ENCODE results near the gene PLPPR3.
A peak's percentile ranks its signal among the peaks of the same experiment; 100 is the strongest.

Gene PLPPR3

DNA sequence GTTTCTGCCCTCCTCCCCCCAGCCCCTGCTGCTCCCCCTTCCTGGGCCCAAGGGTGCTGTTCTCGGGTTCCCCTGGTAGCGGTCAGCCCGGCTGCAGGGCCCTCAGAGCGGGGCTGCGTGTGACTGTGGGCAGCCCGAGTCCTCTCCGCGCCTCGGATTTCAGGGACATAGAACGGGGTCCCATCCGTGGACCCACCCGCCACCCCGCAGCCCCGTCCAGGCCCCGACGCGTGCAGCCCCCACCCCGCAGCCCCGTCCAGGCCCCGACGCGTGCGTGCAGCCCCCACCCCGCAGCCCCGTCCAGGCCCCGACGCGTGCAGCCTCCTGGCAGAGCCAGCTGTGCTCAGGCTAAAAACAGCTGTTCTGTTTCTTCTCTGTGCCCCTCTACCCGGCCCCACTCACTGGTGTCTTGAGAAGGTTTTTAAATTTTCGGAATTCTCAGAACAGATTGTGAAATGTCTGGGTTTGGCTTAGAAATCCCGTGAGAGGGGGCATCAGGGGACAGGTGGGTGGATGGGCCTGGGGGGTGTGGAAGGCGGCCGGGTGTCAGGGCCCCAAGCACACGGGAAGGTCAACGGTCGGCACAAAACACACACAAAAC lies 13.6 kb upstream of the PLPPR3 start:
- CTCF ChIA-PET, result interaction anchor here (0.5 kb wide), 1 partner anchor 65 kb away, joined by 4 read pairs; no protein-coding TSS in a partner anchor

DNA sequence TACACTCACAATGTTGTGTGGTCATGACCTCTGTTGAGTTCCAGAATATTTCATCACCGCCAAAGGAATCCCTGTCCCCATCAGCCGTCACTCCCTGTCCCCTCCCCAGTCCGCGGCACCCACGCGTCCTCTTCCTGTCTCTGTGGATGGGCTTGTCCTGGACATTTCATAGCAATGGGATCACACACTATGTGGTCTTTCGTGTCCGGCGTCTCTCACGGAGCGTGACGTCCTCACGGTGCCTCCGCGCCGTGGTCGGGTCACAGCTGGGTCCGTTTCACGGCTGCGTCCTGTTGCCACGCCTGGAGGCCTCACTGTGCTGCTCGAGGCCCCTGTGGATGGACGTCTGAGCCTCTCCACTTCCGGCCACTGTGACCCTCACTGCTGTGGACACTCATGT lies 12.5 kb upstream of the PLPPR3 start:
- no peak for TF ChIP-seq CTCF (conservative IDR thresholded peaks at IDR 0.05; ENCODE audit: low read depth)
- DNase-seq (ENCODE audit: low spot score), result no peak
- ChIA-PET POLR2A (ENCODE audit: low non-redundant PET) (no interaction called here), CTCF (interaction anchor here (0.6 kb wide), 1 partner anchor 42 kb away, joined by 3 read pairs; no protein-coding TSS in a partner anchor)
- H3K27ac ChIP-seq, result no peak overlapping the region

More for the DNA sequence above, 13.6 kb upstream of the PLPPR3 start:
- H3K27ac ChIP-seq, result no peak overlapping the region
- POLR2A ChIA-PET (ENCODE audit: low non-redundant PET), result no interaction called here
- TF ChIP-seq CTCF (conservative IDR thresholded peaks at IDR 0.05; ENCODE audit: low read depth), result no peak
- DNase-seq (ENCODE audit: low spot score), result no peak

- ChIA-PET CTCF (no interaction called here), POLR2A (ENCODE audit: low non-redundant PET) (no interaction called here)
- DNase-seq (ENCODE audit: low spot score), result no peak
- TF ChIP-seq CTCF (conservative IDR thresholded peaks at IDR 0.05; ENCODE audit: low read depth), result no peak
- H3K27ac ChIP-seq, result no peak overlapping the region
Measured at GRCh38 chr19:831407-832369, 9.9 kb upstream of the PLPPR3 start.

GRCh38 chr19:829129-829758 lies 7.5 kb upstream of the PLPPR3 start:
- CTCF ChIA-PET, result no interaction called here

DNA sequence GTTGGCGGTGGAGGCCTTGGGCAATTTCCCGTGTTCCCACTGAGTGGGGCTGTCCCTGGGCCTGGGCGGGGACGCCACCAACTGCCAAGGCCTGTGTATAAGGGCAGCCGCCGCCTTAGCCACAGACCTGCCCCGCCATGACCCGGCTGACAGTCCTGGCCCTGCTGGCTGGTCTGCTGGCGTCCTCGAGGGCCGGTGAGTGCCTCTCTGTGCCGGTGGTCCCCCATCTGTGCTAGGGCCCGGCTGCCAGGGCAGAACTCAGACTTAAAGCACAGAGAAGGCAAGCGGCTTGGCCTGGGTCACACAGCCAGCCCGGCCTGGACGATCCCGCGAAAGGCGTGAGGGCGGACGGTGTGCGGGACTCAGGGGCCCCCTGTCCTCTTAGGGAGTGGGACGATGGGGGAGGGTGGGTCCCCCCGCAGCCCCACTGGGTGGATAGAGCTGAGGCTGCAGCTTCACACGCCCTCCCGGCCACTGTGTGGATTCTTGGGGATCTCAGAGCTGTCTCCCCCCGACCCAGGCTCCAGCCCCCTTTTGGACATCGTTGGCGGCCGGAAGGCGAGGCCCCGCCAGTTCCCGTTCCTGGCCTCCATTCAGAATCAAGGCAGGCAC lies 6.1 kb upstream of the PLPPR3 start, which contains the start of gene AZU1:
AZU1 (plus strand) TSS at position 128 of the 612 bp plus-strand sequence; CDS start at position 138, 10 bp downstream.
- ChIA-PET CTCF (no interaction called here), POLR2A (ENCODE audit: low non-redundant PET) (no interaction called here)
- H3K27ac ChIP-seq, result peak within 1 kb of the TSS; percentile 3; the same call in 1 of the 2 replicates
- no peak for DNase-seq (ENCODE audit: low spot score)
- no peak for TF ChIP-seq CTCF (conservative IDR thresholded peaks at IDR 0.05; ENCODE audit: low read depth)

More at GRCh38 chr19:829129-829758, 7.5 kb upstream of the PLPPR3 start:
- no peak for TF ChIP-seq CTCF (conservative IDR thresholded peaks at IDR 0.05; ENCODE audit: low read depth)
- H3K27ac ChIP-seq, result no peak overlapping the region
- POLR2A ChIA-PET (ENCODE audit: low non-redundant PET), result no interaction called here
- no peak for DNase-seq (ENCODE audit: low spot score)

- CTCF ChIA-PET, result no interaction called here
- POLR2A ChIA-PET (ENCODE audit: low non-redundant PET), result no interaction called here
- no peak for DNase-seq (ENCODE audit: low spot score)
- no peak for TF ChIP-seq CTCF (conservative IDR thresholded peaks at IDR 0.05; ENCODE audit: low read depth)
- peak overlapping the region; percentile 3; the same call in 1 of the 2 replicates for H3K27ac ChIP-seq
Measured at GRCh38 chr19:827314-827709, 5.6 kb upstream of the PLPPR3 start.

Data from RWPE1 (cell line).